HEK293 (cell line): Measurements from ENCODE around the gene NRIP1.

Experiments
- BCL11A ChIP-seq: fragments of 450-650 bp; formaldehyde crosslinking; IDR thresholded peaks from 2 replicates; pipeline ENCODE4 v1.5.1; 2016; ENCODE audit warnings: low read depth, missing biosample characterization, missing genetic modification characterization
- EGR2 ChIP-seq: fragments of 450-650 bp; formaldehyde crosslinking; IDR thresholded peaks from 2 replicates; pipeline ENCODE4 v1.5.1; 2016; ENCODE audit warnings: low read depth, missing biosample characterization, missing genetic modification characterization
- GLIS1 ChIP-seq: fragments of 450-650 bp; formaldehyde crosslinking; IDR thresholded peaks from 2 replicates; pipeline ENCODE4 v1.5.1; 2016; ENCODE audit warnings: missing biosample characterization, missing genetic modification characterization
- KLF9 ChIP-seq: fragments of 450-650 bp; formaldehyde crosslinking; IDR thresholded peaks from 2 replicates; pipeline ENCODE4 v1.5.1; 2016; ENCODE audit warnings: missing biosample characterization, missing genetic modification characterization, low read depth
- MZF1 ChIP-seq: fragments of 450-650 bp; formaldehyde crosslinking; IDR thresholded peaks from 2 replicates; pipeline ENCODE4 v1.5.1; 2017; ENCODE audit warnings: missing biosample characterization, missing genetic modification characterization, borderline replicate concordance
- TRIM28 ChIP-seq: IDR thresholded peaks from 2 replicates; pipeline ENCODE4 v1.6.1; 2011; ENCODE audit warnings: low read length, control low read depth, borderline replicate concordance
- WT1 ChIP-seq: fragments of 450-650 bp; formaldehyde crosslinking; IDR thresholded peaks from 2 replicates; pipeline ENCODE4 v1.5.1; 2016; ENCODE audit warnings: missing biosample characterization, missing genetic modification characterization
- ZFP41 ChIP-seq: fragments of 450-650 bp; formaldehyde crosslinking; IDR thresholded peaks from 2 replicates; pipeline ENCODE4 v1.5.1; 2016; ENCODE audit warnings: missing biosample characterization, missing genetic modification characterization, borderline replicate concordance
- ZNF184 ChIP-seq: fragments of 450-650 bp; IDR thresholded peaks from 2 replicates; pipeline ENCODE4 v1.5.1; 2018; ENCODE audit warnings: missing biosample characterization, mild to moderate bottlenecking, missing genetic modification characterization
- ZNF239 ChIP-seq: fragments of 450-650 bp; formaldehyde crosslinking; IDR thresholded peaks from 2 replicates; pipeline ENCODE4 v1.5.1; 2016; ENCODE audit warnings: missing biosample characterization, missing genetic modification characterization
- ZNF24 ChIP-seq: fragments of 450-650 bp; formaldehyde crosslinking; IDR thresholded peaks from 2 replicates; pipeline ENCODE4 v1.5.1; 2016; ENCODE audit warnings: missing biosample characterization, missing genetic modification characterization
- ZNF324 ChIP-seq: fragments of 450-650 bp; formaldehyde crosslinking; IDR thresholded peaks from 2 replicates; pipeline ENCODE4 v1.5.1; 2016; ENCODE audit warnings: missing biosample characterization, missing genetic modification characterization
- ZNF350 ChIP-seq: fragments of 450-650 bp; formaldehyde crosslinking; IDR thresholded peaks from 2 replicates; pipeline ENCODE4 v1.5.0; 2017; ENCODE audit warnings: missing biosample characterization, mild to moderate bottlenecking, missing genetic modification characterization
- ZNF585B ChIP-seq: fragments of 450-650 bp; formaldehyde crosslinking; IDR thresholded peaks from 2 replicates; pipeline ENCODE4 v1.5.1; 2016; ENCODE audit warnings: missing biosample characterization, missing genetic modification characterization
- ZNF747 ChIP-seq: fragments of 450-650 bp; formaldehyde crosslinking; IDR thresholded peaks from 2 replicates; pipeline ENCODE4 v1.5.1; 2016; ENCODE audit warnings: missing biosample characterization, missing genetic modification characterization
- ZNF76 ChIP-seq: fragments of 450-650 bp; formaldehyde crosslinking; IDR thresholded peaks from 2 replicates; pipeline ENCODE4; 2016; ENCODE audit warnings: low read depth, missing biosample characterization, missing genetic modification characterization, borderline replicate concordance
- ZNF792 ChIP-seq: fragments of 450-650 bp; formaldehyde crosslinking; IDR thresholded peaks from 2 replicates; pipeline ENCODE4 v1.5.1; 2016; ENCODE audit warnings: missing biosample characterization, missing genetic modification characterization
- ZNF830 ChIP-seq: fragments of 450-650 bp; IDR thresholded peaks from 2 replicates; pipeline ENCODE4 v1.5.0; 2018; ENCODE audit warnings: missing biosample characterization, missing genetic modification characterization, low read depth, mild to moderate bottlenecking, moderate library complexity
- TF ChIP-seq, protein P1 (sequence below): fragments of 450-650 bp; formaldehyde crosslinking; IDR thresholded peaks from 2 replicates; pipeline ENCODE4 v1.5.1; 2016; ENCODE audit warnings: missing biosample characterization, missing genetic modification characterization
- TF ChIP-seq, protein P2 (sequence below): fragments of 450-650 bp; IDR thresholded peaks from 2 replicates; pipeline ENCODE4 v1.5.1; 2018; ENCODE audit warnings: missing biosample characterization, mild to moderate bottlenecking, missing genetic modification characterization
- TF ChIP-seq, protein P3 (sequence below): fragments of 450-650 bp; formaldehyde crosslinking; IDR thresholded peaks from 2 replicates; pipeline ENCODE4 v1.5.1; 2016; ENCODE audit warnings: missing biosample characterization, missing genetic modification characterization, low read depth
- TF ChIP-seq, protein P4 (sequence below): fragments of 450-650 bp; formaldehyde crosslinking; IDR thresholded peaks from 2 replicates; pipeline ENCODE4 v1.5.1; 2016; ENCODE audit warnings: missing biosample characterization, missing genetic modification characterization, borderline replicate concordance
- TF ChIP-seq, protein P5 (sequence below): fragments of 450-650 bp; formaldehyde crosslinking; IDR thresholded peaks from 2 replicates; pipeline ENCODE4 v1.5.1; 2016; ENCODE audit warnings: missing biosample characterization, missing genetic modification characterization

NRIP1 gene

DNA sequence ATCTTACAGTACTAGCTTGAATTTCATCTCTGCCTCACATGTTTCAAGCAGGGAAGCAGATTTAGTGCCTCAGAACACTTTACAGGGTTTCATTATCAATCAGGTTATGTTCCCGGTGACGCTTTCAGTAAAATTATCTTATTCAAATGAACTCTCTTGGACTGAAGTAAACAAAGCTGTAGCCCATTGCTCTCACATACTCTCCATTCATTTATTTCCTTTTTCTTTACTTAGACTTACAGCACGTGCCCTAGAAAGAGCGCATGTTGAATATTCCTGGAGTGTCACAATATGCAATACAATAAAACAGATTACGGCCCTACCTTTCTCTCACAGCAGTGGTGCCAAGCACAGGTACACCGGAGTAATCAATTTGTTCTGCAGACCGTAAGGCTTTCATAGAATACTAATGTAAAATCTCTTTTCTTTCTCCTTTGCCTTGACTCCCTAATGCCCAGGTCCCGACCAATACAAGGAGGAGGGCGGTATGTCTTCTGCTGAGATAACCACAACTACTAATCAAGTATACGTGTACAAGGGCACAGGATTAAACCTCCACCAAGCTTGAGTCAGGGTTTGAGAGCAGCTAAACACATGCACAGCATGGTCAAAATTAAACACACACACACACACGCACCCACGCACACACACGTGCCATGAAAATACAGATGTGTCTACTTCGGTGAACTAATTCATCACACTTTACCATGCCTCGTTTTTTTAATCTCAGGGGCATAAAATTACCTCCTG is 62.8 kb downstream of the NRIP1 start (continued):
- TF ChIP-seq, protein P1, sequence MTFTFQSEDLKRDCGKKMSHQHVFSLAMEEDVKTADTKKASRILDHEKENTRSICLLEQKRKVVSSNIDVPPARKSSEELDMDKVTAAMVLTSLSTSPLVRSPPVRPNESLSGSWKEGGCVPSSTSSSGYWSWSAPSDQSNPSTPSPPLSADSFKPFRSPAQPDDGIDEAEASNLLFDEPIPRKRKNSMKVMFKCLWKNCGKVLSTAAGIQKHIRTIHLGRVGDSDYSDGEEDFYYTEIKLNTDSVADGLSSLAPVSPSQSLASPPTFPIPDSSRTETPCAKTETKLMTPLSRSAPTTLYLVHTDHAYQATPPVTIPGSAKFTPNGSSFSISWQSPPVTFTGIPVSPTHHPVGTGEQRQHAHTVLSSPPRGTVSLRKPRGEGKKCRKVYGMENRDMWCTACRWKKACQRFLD = no peak
- TF ChIP-seq BCL11A (tag by site-specific recombination) = no peak
- TF ChIP-seq ZFP41 = no peak
- TF ChIP-seq GLIS1 (tag by site-specific recombination) = no peak
- TF ChIP-seq TRIM28 = no peak
- no peak for TF ChIP-seq ZNF324 (tag by site-specific recombination)
- no peak for TF ChIP-seq ZNF184
- TF ChIP-seq WT1 (tag by site-specific recombination) = no peak
- TF ChIP-seq KLF9 (tag by site-specific recombination) = no peak
- no peak for TF ChIP-seq ZNF239 (tag by site-specific recombination)
- no peak for TF ChIP-seq MZF1 (tag by site-specific recombination)
- TF ChIP-seq, protein P2, sequence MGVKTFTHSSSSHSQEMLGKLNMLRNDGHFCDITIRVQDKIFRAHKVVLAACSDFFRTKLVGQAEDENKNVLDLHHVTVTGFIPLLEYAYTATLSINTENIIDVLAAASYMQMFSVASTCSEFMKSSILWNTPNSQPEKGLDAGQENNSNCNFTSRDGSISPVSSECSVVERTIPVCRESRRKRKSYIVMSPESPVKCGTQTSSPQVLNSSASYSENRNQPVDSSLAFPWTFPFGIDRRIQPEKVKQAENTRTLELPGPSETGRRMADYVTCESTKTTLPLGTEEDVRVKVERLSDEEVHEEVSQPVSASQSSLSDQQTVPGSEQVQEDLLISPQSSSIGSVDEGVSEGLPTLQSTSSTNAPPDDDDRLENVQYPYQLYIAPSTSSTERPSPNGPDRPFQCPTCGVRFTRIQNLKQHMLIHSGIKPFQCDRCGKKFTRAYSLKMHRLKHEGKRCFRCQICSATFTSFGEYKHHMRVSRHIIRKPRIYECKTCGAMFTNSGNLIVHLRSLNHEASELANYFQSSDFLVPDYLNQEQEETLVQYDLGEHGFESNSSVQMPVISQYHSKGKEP (tag by site-specific recombination) = no peak
- TF ChIP-seq, protein P3, sequence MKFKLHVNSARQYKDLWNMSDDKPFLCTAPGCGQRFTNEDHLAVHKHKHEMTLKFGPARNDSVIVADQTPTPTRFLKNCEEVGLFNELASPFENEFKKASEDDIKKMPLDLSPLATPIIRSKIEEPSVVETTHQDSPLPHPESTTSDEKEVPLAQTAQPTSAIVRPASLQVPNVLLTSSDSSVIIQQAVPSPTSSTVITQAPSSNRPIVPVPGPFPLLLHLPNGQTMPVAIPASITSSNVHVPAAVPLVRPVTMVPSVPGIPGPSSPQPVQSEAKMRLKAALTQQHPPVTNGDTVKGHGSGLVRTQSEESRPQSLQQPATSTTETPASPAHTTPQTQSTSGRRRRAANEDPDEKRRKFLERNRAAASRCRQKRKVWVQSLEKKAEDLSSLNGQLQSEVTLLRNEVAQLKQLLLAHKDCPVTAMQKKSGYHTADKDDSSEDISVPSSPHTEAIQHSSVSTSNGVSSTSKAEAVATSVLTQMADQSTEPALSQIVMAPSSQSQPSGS (tag by site-specific recombination) = no peak
- no peak for TF ChIP-seq ZNF792 (tag by site-specific recombination)
- no peak for TF ChIP-seq ZNF585B
- TF ChIP-seq, protein P4, sequence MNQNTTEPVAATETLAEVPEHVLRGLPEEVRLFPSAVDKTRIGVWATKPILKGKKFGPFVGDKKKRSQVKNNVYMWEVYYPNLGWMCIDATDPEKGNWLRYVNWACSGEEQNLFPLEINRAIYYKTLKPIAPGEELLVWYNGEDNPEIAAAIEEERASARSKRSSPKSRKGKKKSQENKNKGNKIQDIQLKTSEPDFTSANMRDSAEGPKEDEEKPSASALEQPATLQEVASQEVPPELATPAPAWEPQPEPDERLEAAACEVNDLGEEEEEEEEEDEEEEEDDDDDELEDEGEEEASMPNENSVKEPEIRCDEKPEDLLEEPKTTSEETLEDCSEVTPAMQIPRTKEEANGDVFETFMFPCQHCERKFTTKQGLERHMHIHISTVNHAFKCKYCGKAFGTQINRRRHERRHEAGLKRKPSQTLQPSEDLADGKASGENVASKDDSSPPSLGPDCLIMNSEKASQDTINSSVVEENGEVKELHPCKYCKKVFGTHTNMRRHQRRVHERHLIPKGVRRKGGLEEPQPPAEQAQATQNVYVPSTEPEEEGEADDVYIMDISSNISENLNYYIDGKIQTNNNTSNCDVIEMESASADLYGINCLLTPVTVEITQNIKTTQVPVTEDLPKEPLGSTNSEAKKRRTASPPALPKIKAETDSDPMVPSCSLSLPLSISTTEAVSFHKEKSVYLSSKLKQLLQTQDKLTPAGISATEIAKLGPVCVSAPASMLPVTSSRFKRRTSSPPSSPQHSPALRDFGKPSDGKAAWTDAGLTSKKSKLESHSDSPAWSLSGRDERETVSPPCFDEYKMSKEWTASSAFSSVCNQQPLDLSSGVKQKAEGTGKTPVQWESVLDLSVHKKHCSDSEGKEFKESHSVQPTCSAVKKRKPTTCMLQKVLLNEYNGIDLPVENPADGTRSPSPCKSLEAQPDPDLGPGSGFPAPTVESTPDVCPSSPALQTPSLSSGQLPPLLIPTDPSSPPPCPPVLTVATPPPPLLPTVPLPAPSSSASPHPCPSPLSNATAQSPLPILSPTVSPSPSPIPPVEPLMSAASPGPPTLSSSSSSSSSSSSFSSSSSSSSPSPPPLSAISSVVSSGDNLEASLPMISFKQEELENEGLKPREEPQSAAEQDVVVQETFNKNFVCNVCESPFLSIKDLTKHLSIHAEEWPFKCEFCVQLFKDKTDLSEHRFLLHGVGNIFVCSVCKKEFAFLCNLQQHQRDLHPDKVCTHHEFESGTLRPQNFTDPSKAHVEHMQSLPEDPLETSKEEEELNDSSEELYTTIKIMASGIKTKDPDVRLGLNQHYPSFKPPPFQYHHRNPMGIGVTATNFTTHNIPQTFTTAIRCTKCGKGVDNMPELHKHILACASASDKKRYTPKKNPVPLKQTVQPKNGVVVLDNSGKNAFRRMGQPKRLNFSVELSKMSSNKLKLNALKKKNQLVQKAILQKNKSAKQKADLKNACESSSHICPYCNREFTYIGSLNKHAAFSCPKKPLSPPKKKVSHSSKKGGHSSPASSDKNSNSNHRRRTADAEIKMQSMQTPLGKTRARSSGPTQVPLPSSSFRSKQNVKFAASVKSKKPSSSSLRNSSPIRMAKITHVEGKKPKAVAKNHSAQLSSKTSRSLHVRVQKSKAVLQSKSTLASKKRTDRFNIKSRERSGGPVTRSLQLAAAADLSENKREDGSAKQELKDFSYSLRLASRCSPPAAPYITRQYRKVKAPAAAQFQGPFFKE (tag by site-specific recombination) = no peak
- TF ChIP-seq ZNF76 = no peak
- no peak for TF ChIP-seq ZNF24 (tag by site-specific recombination)
- TF ChIP-seq ZNF350 (tag by site-specific recombination) = no peak
- TF ChIP-seq EGR2 = peak; percentile 60
- TF ChIP-seq ZNF830 (tag by site-specific recombination) = no peak
- TF ChIP-seq, protein P5, sequence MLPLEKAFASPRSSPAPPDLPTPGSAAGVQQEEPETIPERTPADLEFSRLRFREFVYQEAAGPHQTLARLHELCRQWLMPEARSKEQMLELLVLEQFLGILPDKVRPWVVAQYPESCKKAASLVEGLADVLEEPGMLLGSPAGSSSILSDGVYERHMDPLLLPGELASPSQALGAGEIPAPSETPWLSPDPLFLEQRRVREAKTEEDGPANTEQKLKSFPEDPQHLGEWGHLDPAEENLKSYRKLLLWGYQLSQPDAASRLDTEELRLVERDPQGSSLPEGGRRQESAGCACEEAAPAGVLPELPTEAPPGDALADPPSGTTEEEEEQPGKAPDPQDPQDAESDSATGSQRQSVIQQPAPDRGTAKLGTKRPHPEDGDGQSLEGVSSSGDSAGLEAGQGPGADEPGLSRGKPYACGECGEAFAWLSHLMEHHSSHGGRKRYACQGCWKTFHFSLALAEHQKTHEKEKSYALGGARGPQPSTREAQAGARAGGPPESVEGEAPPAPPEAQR (tag by site-specific recombination) = no peak
- no peak for TF ChIP-seq ZNF747 (tag by site-specific recombination)
